Naive thymus-derived CD4-positive, alpha-beta T cell (primary cell): Measurements from ENCODE around the gene IL17RB. TPM values are rescaled to one million over a fixed set of nuclear protein-coding genes. Genes with fewer than 3 reads are reported as not detected.

ENCODE experiments used
- ATAC-seq: fragments of 150-1000 bp; cut with Tn5 transposase; 2 replicates; pipeline ENCODE4 v1.10.0; 2021; ENCODE audit warnings: mild to moderate bottlenecking, moderate library complexity
- CTCF ChIA-PET: fragments of 350-600 bp; sonication (Branson Sonifier 250); formaldehyde crosslinking; loops from one replicate; lab custom pipeline; 2021; ENCODE audit warnings: antibody characterized with exemption; lab: Charles Lee
- POLR2A ChIA-PET: fragments of 350-600 bp; sonication (Branson Sonifier 250); formaldehyde crosslinking; loops from one replicate; lab custom pipeline; 2021; ENCODE audit warnings: antibody characterized with exemption, inconsistent platforms; lab: Charles Lee
- DNase-seq, 9 donors: peaks; one replicate each; pipeline versions ENCODE4 v3.0.0 to v3.0.0-alpha.2; 2020 to 2022; ENCODE audit warnings: mixed read lengths in 1 of 9
- H3K27ac ChIP-seq: one replicate; pipeline ENCODE4 v1.7.0; 2013; ENCODE audit warnings: mild to moderate bottlenecking, low read depth, low read length, moderate library complexity
- H3K27me3 ChIP-seq, 2 donors: one replicate each; pipeline ENCODE4 v1.7.0; 2013; ENCODE audit warnings: low read length in 2 of 2, mild to moderate bottlenecking in 2 of 2, moderate library complexity in 2 of 2; ENCODE audit not compliant: control insufficient read depth in 2 of 2, insufficient read depth in 2 of 2
- H3K36me3 ChIP-seq, 3 experiments: 1 replicate in 2 of 3; 2 replicates in 1 of 3; pipeline ENCODE4 v1.7.0; 2013; ENCODE audit warnings: low read length in 3 of 3, mild to moderate bottlenecking in 3 of 3, moderate library complexity in 1 of 3; ENCODE audit not compliant: insufficient read depth in 3 of 3, control insufficient read depth in 2 of 3
- H3K4me1 ChIP-seq, 2 donors: one replicate each; pipeline ENCODE4 v1.7.0; 2013; ENCODE audit warnings: low read length in 2 of 2, mild to moderate bottlenecking in 2 of 2, moderate library complexity in 1 of 2; ENCODE audit not compliant: control insufficient read depth in 2 of 2, insufficient read depth in 2 of 2
- H3K4me3 ChIP-seq: 2 replicates; pipeline ENCODE4 v1.7.0; 2013; ENCODE audit warnings: mild to moderate bottlenecking, low read length
- H3K9me3 ChIP-seq, 3 experiments: 1 replicate in 2 of 3; 2 replicates in 1 of 3; pipeline ENCODE4 v1.7.0; 2013; ENCODE audit warnings: low read length in 3 of 3; ENCODE audit not compliant: control insufficient read depth in 2 of 3
- H3K27ac Mint-ChIP-seq, 9 donors: one replicate each; pipeline ENCODE4 v1.8.0; 2020 to 2022; ENCODE audit warnings: mixed read lengths in 9 of 9, mild to moderate bottlenecking in 8 of 9, moderate library complexity in 5 of 9, inconsistent platforms in 2 of 9
- H3K27me3 Mint-ChIP-seq, 5 donors: one replicate each; pipeline ENCODE4 v1.8.0; 2021 to 2022; ENCODE audit warnings: mixed read lengths in 5 of 5, mild to moderate bottlenecking in 1 of 5
- H3K36me3 Mint-ChIP-seq, 5 donors: one replicate each; pipeline ENCODE4 v1.8.0; 2020 to 2022; ENCODE audit warnings: mixed read lengths in 5 of 5, mild to moderate bottlenecking in 3 of 5, inconsistent platforms in 1 of 5
- H3K4me1 Mint-ChIP-seq, 7 donors: one replicate each; pipeline ENCODE4 v1.8.0; 2020 to 2022; ENCODE audit warnings: mixed read lengths in 7 of 7, mild to moderate bottlenecking in 3 of 7, inconsistent platforms in 1 of 7
- H3K4me3 Mint-ChIP-seq, 10 donors: one replicate each; pipeline ENCODE4 v1.8.0; 2020 to 2022; ENCODE audit warnings: mild to moderate bottlenecking in 10 of 10, mixed read lengths in 10 of 10, moderate library complexity in 6 of 10, inconsistent platforms in 2 of 10
- H3K9me3 Mint-ChIP-seq, 11 donors: one replicate each; pipeline ENCODE4 v1.8.0; 2020 to 2022; ENCODE audit warnings: mixed read lengths in 11 of 11, mild to moderate bottlenecking in 4 of 11, inconsistent platforms in 1 of 11, moderate library complexity in 1 of 11
- intact Hi-C, 2 donors: fragments of 100-400 bp; cut with micrococcal nuclease; formaldehyde crosslinking; loops; one replicate each; pipeline ENCODE4 v1.15.1; 2023
- polyA plus RNA-seq, 2 donors: library from polyadenylated mRNA; unstranded; fragments of 300-500 nt; fragmentation: Illumina TruSeq; gene quantifications; one replicate each; pipeline ENCODE4 v1.2.3, GENCODE V29; 2021
- total RNA-seq, 6 experiments: library from RNA in 5 of 6; stranded (reverse) in 5 of 6; gene quantifications; 1 replicate in 5 of 6; 2 replicates in 1 of 6; pipeline ENCODE4 v1.2.3 and lab custom pipeline; 2021 to 2026

Gene IL17RB
- total and polyA plus RNA-seq, 7 experiments from 2014 or later, result 0.22 to 6.0 (median 0.59) TPM; not detected in 3

- Histone ChIP-seq H3K4me1 (no peaks in the 10 kb centered on the region), H3K36me3 (no peaks in the 10 kb centered on the region), H3K27ac (no peak overlapping the region), H3K4me3 (no peak overlapping the region), H3K9me3 (no peaks in the 10 kb centered on the region), H3K27me3 (no peaks in the 10 kb centered on the region)
- POLR2A ChIA-PET, result no interaction called here
- intact Hi-C loops, result no loop called here
- H3K4me1 Mint-ChIP-seq, result peaks cover 0 to 6% (median 4%) of the 10 kb centered on the region in 7 donors
- H3K27ac Mint-ChIP-seq, result no peak overlapping the region
- no peaks in the 10 kb centered on the region for H3K9me3 Mint-ChIP-seq
- H3K36me3 Mint-ChIP-seq, result no peaks in the 10 kb centered on the region
- peak overlapping the region in 1 of 10 donors; percentile 8 for H3K4me3 Mint-ChIP-seq
- peaks cover 0 to 18% (median 3%) of the 10 kb centered on the region in 5 donors for H3K27me3 Mint-ChIP-seq
- DNase-seq (peak in 1 of 9 donors; percentile 13), ATAC-seq (no peak)
- CTCF ChIA-PET, result no interaction called here
These were observed 27.9 kb upstream of the IL17RB start for GRCh38 chr3:53818221-53819162.

- Histone ChIP-seq H3K36me3 (no peaks in the 10 kb centered on the region), H3K4me3 (no peak overlapping the region), H3K9me3 (no peaks in the 10 kb centered on the region), H3K4me1 (no peaks in the 10 kb centered on the region), H3K27me3 (no peaks in the 10 kb centered on the region), H3K27ac (no peak overlapping the region)
- H3K36me3 Mint-ChIP-seq, result no peaks in the 10 kb centered on the region
- ATAC-seq, result no peak
- H3K27ac Mint-ChIP-seq, result no peak overlapping the region
- H3K27me3 Mint-ChIP-seq, result peaks cover 0 to 22% (median 0%) of the 10 kb centered on the region in 5 donors
- peaks cover 0 to 6% (median 4%) of the 10 kb centered on the region in 7 donors for H3K4me1 Mint-ChIP-seq
- H3K4me3 Mint-ChIP-seq, result no peak overlapping the region
- ChIA-PET CTCF (no interaction called here), POLR2A (no interaction called here)
- intact Hi-C loops, result no loop called here
- peak in 1 of 9 donors; percentile 7 for DNase-seq
- no peaks in the 10 kb centered on the region for H3K9me3 Mint-ChIP-seq
These were observed 27.1 kb upstream of the IL17RB start for GRCh38 chr3:53819163-53819868.

- no peak overlapping the region for H3K4me3 ChIP-seq
- H3K27ac Mint-ChIP-seq, result no peak overlapping the region
- no peak overlapping the region for H3K4me3 Mint-ChIP-seq
- H3K27ac ChIP-seq, result no peak overlapping the region
- ChIA-PET POLR2A (no interaction called here), CTCF (no interaction called here)
- H3K36me3 Mint-ChIP-seq, result no peaks in the 10 kb centered on the region
- H3K4me1 ChIP-seq, result no peaks in the 10 kb centered on the region
- intact Hi-C loops, result no loop called here
- H3K4me1 Mint-ChIP-seq, result peaks cover 0 to 6% (median 4%) of the 10 kb centered on the region in 7 donors
- H3K27me3 Mint-ChIP-seq, result peaks cover 0 to 30% (median under 1%) of the 10 kb centered on the region in 5 donors
- H3K27me3 ChIP-seq, result no peaks in the 10 kb centered on the region
- ATAC-seq, result no peak
- peaks cover 0 to 4% (median 0%) of the 10 kb centered on the region in 11 donors for H3K9me3 Mint-ChIP-seq
- no peaks in the 10 kb centered on the region for H3K36me3 ChIP-seq
- peak in 1 of 9 donors; percentile 3 for DNase-seq
- no peaks in the 10 kb centered on the region for H3K9me3 ChIP-seq
These were observed 26.3 kb upstream of the IL17RB start for GRCh38 chr3:53820084-53820483.

GRCh38 chr3:53820756-53821580, 25.4 kb upstream of the IL17RB start:
- ChIA-PET CTCF (no interaction called here), POLR2A (no interaction called here)
- no peak overlapping the region for H3K27ac ChIP-seq
- H3K36me3 ChIP-seq, result no peaks in the 10 kb centered on the region
- H3K27me3 Mint-ChIP-seq, result peaks cover 0 to 32% (median 6%) of the 10 kb centered on the region in 5 donors
- H3K36me3 Mint-ChIP-seq, result no peaks in the 10 kb centered on the region
- ATAC-seq, result no peak
- intact Hi-C loops, result no loop called here
- no peak overlapping the region for H3K27ac Mint-ChIP-seq
- H3K4me1 ChIP-seq, result no peaks in the 10 kb centered on the region
- H3K9me3 Mint-ChIP-seq, result peaks cover 0 to 5% (median 0%) of the 10 kb centered on the region in 11 donors
- DNase-seq, result no peak
- H3K4me3 Mint-ChIP-seq, result no peak overlapping the region
- H3K4me3 ChIP-seq, result no peak overlapping the region
- no peaks in the 10 kb centered on the region for H3K27me3 ChIP-seq
- H3K9me3 ChIP-seq, result no peaks in the 10 kb centered on the region
- peaks cover 0 to 6% (median 4%) of the 10 kb centered on the region in 7 donors for H3K4me1 Mint-ChIP-seq

GRCh38 chr3:53821631-53822121, 24.7 kb upstream of the IL17RB start:
- Histone ChIP-seq H3K4me1 (no peaks in the 10 kb centered on the region), H3K27me3 (no peaks in the 10 kb centered on the region), H3K36me3 (no peaks in the 10 kb centered on the region), H3K9me3 (no peaks in the 10 kb centered on the region), H3K27ac (no peak overlapping the region), H3K4me3 (no peak overlapping the region)
- ATAC-seq, result no peak
- CTCF ChIA-PET, result no interaction called here
- no peak overlapping the region for H3K27ac Mint-ChIP-seq
- POLR2A ChIA-PET, result no interaction called here
- H3K4me3 Mint-ChIP-seq, result no peak overlapping the region
- H3K36me3 Mint-ChIP-seq, result no peaks in the 10 kb centered on the region
- peaks cover 0 to 32% (median 8%) of the 10 kb centered on the region in 5 donors for H3K27me3 Mint-ChIP-seq
- DNase-seq, result no peak
- H3K9me3 Mint-ChIP-seq, result peaks cover 0 to 5% (median 0%) of the 10 kb centered on the region in 11 donors
- peaks cover 0 to 6% (median 4%) of the 10 kb centered on the region in 7 donors for H3K4me1 Mint-ChIP-seq
- intact Hi-C loops, result no loop called here

GRCh38 chr3:53822331-53822741, 24.0 kb upstream of the IL17RB start:
- Mint-ChIP-seq H3K4me3 (no peak overlapping the region), H3K27me3 (peaks cover 0 to 32% (median 8%) of the 10 kb centered on the region in 5 donors), H3K4me1 (peaks cover 0 to 6% (median 4%) of the 10 kb centered on the region in 7 donors), H3K36me3 (no peaks in the 10 kb centered on the region), H3K27ac (no peak overlapping the region), H3K9me3 (peaks cover 0 to 5% (median 0%) of the 10 kb centered on the region in 11 donors)
- intact Hi-C loops, result no loop called here
- Histone ChIP-seq H3K4me1 (no peaks in the 10 kb centered on the region), H3K27ac (no peak overlapping the region), H3K9me3 (no peaks in the 10 kb centered on the region), H3K27me3 (no peaks in the 10 kb centered on the region), H3K36me3 (no peaks in the 10 kb centered on the region), H3K4me3 (no peak overlapping the region)
- ChIA-PET CTCF (no interaction called here), POLR2A (no interaction called here)
- no peak for DNase-seq
- no peak for ATAC-seq
